Body of pancreas (tissue), 4 donors: ENCODE results near the gene NHP2. TPM values are rescaled to one million over a fixed set of nuclear protein-coding genes. Genes with fewer than 3 reads are reported as not detected.

Experiments
- ATAC-seq: fragments of 150-250 bp; one replicate; pipeline ENCODE4 v1.9.1; 2016
- DNase-seq, 4 donors: peaks; one replicate each; pipeline ENCODE4 v3.0.0-alpha.2; 2019
- H3K27ac ChIP-seq, 4 donors: fragments of 200-600 bp; sonication (generic); 1 replicate in 3 of 4; 2 replicates in 1 of 4; pipeline versions ENCODE4 v1.5.1 to v1.6.1; 2016 to 2019; ENCODE audit warnings: mild to moderate bottlenecking in 1 of 4, mixed read lengths in 1 of 4, moderate library complexity in 1 of 4
- H3K27me3 ChIP-seq, 2 donors: fragments of 200-600 bp; sonication (generic); one replicate each; pipeline ENCODE4 v1.6.0; 2016; ENCODE audit warnings: mild to moderate bottlenecking in 1 of 2
- H3K36me3 ChIP-seq, 2 donors: fragments of 200-600 bp; sonication (generic); replicated peaks in 1 of 2; 2 replicates each; pipeline ENCODE4 v1.5.1; 2016; ENCODE audit warnings: low read depth in 2 of 2; ENCODE audit not compliant: insufficient read depth in 1 of 2
- H3K4me1 ChIP-seq: fragments of 200-600 bp; sonication (generic); one replicate; pipeline ENCODE4 v1.6.0; 2016
- H3K4me3 ChIP-seq, 2 donors: fragments of 200-600 bp; sonication (generic); 1 replicate in 1 of 2; 2 replicates in 1 of 2; pipeline ENCODE4 v1.5.1; 2016 to 2019
- H3K9me3 ChIP-seq, 3 donors: fragments of 200-600 bp; sonication (generic); 1 replicate in 2 of 3; 2 replicates in 1 of 3; pipeline ENCODE4 v1.5.1; 2016
- POLR2A ChIP-seq, 3 donors: fragments of 450-650 bp; IDR thresholded peaks; one replicate each; pipeline ENCODE4 v1.6.1; 2016; ENCODE audit warnings: antibody characterized with exemption in 3 of 3, mild to moderate bottlenecking in 2 of 3
- WGBS, 2 donors: methylation state at CpG; one replicate each; pipeline ENCODE4 v1.1.5; 2017; 5-methylcytosine and 5-hydroxymethylcytosine counted together
- intact Hi-C: fragments of 100-400 bp; cut with DNase I; formaldehyde crosslinking; loops from one replicate; pipeline ENCODE4 v1.15.1; 2023
- total RNA-seq, 2 donors: library from RNA; depleted of rRNA; stranded (reverse); fragments of >200 nt; gene quantifications; one replicate each; pipeline ENCODE4 v1.1.0, GENCODE V29; 2016
- TF ChIP-seq, protein P1 (sequence below), 7 experiments: fragments of 450-650 bp in 4 of 7; fragments of 200-600 bp in 3 of 7; sonication (generic) in 3 of 7; IDR thresholded peaks; one replicate each; pipeline ENCODE4 v1.5.1; 2016 to 2019; ENCODE audit warnings: antibody characterized with exemption in 7 of 7

NHP2 gene
- total RNA-seq, 2 donors from 2014 or later: 63.9 to 80.2 TPM

DNA sequence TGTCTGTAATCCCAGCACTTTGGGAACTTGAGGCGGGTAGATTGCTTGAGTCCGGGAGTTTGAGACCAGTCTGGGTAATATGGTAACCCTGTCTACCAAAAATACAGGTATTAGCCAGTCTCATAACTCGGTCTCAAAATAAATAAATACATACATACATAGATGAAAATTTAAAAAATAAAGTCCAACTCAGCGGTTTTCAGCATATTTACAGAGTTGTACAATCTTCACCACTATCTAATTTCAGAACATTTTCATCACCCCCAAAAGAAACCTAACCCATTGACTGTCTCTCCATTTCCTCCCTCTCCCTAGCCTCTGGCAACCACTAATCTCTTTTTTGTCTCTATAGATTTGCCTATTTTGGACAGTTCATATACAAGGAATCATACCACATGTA is 12.1 kb downstream of the NHP2 start:
- Histone ChIP-seq H3K27ac (no peak overlapping the region), H3K9me3 (no peaks in the 10 kb centered on the region), H3K4me3 (no peak overlapping the region), H3K36me3 (peaks cover 0 to 19% of the 10 kb centered on the region in 2 donors), H3K4me1 (no peaks in the 10 kb centered on the region), H3K27me3 (no peaks in the 10 kb centered on the region)
- WGBS, 2 donors: 94 to 96% methylated on average over 4 of the region's 4 CpGs
- no peak for TF ChIP-seq POLR2A (IDR thresholded peaks at IDR 0.05)
- TF ChIP-seq, protein P1, sequence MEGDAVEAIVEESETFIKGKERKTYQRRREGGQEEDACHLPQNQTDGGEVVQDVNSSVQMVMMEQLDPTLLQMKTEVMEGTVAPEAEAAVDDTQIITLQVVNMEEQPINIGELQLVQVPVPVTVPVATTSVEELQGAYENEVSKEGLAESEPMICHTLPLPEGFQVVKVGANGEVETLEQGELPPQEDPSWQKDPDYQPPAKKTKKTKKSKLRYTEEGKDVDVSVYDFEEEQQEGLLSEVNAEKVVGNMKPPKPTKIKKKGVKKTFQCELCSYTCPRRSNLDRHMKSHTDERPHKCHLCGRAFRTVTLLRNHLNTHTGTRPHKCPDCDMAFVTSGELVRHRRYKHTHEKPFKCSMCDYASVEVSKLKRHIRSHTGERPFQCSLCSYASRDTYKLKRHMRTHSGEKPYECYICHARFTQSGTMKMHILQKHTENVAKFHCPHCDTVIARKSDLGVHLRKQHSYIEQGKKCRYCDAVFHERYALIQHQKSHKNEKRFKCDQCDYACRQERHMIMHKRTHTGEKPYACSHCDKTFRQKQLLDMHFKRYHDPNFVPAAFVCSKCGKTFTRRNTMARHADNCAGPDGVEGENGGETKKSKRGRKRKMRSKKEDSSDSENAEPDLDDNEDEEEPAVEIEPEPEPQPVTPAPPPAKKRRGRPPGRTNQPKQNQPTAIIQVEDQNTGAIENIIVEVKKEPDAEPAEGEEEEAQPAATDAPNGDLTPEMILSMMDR (IDR thresholded peaks at IDR 0.05): no peak
- intact Hi-C loops: no loop called here
- ATAC-seq: no peak
- DNase-seq: no peak

DNA sequence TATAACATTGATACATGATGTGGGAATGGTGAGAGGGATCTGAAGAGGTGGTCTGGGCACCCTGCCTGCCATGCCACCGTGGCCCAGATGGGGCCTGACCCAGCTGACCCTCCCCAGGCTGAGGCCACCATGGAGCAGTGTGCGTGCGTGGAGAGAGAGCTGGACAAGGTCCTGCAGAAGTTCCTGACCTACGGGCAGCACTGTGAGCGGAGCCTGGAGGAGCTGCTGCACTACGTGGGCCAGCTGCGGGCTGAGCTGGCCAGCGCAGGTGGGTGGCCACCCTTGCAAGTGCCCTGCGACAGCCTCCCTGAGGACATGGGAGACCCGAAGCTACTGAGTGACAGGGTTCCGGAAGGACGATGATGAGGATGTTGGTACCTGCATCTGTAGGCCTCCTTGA is 15.7 kb downstream of the NHP2 start:
- DNase-seq (no peak), ATAC-seq (no peak)
- Histone ChIP-seq H3K27ac (no peak overlapping the region), H3K4me1 (no peaks in the 10 kb centered on the region), H3K27me3 (no peaks in the 10 kb centered on the region), H3K36me3 (peaks cover 0 to 6% of the 10 kb centered on the region in 2 donors), H3K9me3 (no peaks in the 10 kb centered on the region), H3K4me3 (no peak overlapping the region)
- TF ChIP-seq, protein P1 (IDR thresholded peaks at IDR 0.05): no peak
- no peak for TF ChIP-seq POLR2A (IDR thresholded peaks at IDR 0.05)
- intact Hi-C loops: no loop called here
- 91 to 94% methylated on average over 8 to 12 of the region's 12 CpGs for WGBS, 2 donors

DNA sequence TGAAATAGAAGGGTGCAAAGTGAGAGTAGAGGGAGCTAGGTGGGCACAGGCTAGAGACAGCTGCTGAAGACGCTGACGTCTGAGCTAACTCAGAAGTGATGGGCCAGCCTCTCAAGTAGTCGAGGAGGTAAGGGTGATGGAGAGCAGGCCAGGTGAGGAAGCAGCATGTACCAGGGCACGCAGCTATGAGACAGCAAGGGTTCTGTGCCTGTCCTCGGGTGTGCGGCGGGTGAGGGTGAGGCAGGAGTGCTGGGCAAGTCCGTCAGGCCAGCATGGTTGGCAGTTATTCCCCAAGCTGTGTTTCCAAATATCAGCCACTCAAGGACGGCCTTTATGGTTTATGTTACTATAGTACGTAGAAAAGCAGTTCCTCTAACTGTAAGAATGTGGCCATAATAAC is 16.7 kb downstream of the NHP2 start:
- ATAC-seq (no peak), DNase-seq (no peak)
- 75 to 85% methylated on average over 10 of the region's 10 CpGs for WGBS, 2 donors
- Histone ChIP-seq H3K27me3 (no peaks in the 10 kb centered on the region), H3K36me3 (peaks cover 0 to 4% of the 10 kb centered on the region in 2 donors), H3K4me1 (peaks cover 4% of the 10 kb centered on the region), H3K27ac (no peak overlapping the region), H3K4me3 (no peak overlapping the region), H3K9me3 (no peaks in the 10 kb centered on the region)
- TF ChIP-seq POLR2A (IDR thresholded peaks at IDR 0.05): no peak
- TF ChIP-seq, protein P1 (IDR thresholded peaks at IDR 0.05): no peak
- intact Hi-C loops: no loop called here

DNA sequence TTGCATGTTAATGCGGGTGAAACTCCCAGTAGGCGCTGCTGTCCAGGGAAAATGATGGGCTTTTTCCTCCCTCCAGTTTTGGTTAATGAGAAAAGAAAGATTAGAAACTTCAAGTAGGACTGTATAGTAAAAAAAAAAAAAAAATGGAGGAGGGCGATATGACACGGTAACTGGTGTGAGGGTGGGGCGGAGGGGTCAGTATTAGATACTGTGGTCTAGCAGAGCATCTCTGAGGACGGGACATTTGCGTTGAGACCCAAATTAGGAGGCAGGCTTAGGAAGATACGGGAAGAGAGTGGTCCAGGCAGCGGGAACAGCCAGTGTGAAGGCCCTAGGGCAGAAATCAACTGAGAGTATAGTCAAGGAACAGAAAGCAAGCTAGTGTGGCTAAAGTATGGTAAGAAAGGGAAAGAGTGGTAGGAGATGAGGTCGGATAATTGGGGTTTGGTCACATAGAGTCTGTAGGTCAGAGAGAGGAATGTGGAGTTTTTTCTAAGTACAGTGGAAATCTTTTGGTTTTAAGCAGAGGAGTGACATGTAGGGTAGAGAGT is 22.2 kb downstream of the NHP2 start:
- 10 to 19% methylated on average over 10 of the region's 10 CpGs for WGBS, 2 donors
- ATAC-seq (no peak), DNase-seq (no peak)
- Histone ChIP-seq H3K9me3 (no peaks in the 10 kb centered on the region), H3K27ac (peak overlapping the region; percentile 58 to 93 (median 89)), H3K4me3 (peak overlapping the region; percentile 75 to 85), H3K36me3 (no peaks in the 10 kb centered on the region), H3K4me1 (peaks cover 16% of the 10 kb centered on the region), H3K27me3 (no peaks in the 10 kb centered on the region)
- intact Hi-C loops: no loop called here
- no peak for TF ChIP-seq POLR2A (IDR thresholded peaks at IDR 0.05)
- TF ChIP-seq, protein P1 (IDR thresholded peaks at IDR 0.05): no peak
